Measurements from ENCODE around the gene MRPS14.

MRPS14 gene

DNA sequence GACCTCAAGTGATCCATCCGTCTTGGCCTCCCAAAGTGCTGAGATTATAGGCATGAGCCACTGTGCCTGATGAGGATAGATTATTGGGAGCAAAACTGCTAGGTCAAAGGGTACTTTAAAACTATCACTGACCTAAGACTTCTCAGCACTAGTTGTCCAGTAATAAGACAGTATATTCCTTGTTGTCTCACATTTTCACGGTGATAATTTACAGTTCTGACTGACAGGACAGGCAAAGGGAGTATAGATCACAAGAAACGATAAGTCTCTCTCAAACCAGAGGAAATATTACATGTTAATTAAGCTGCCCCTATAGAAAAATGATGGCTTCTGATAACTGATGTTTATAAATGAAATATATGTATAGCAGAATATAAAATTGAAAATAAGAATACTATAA, 3.7 kb downstream of the MRPS14 start:
- DNase-seq, result no peak

DNA sequence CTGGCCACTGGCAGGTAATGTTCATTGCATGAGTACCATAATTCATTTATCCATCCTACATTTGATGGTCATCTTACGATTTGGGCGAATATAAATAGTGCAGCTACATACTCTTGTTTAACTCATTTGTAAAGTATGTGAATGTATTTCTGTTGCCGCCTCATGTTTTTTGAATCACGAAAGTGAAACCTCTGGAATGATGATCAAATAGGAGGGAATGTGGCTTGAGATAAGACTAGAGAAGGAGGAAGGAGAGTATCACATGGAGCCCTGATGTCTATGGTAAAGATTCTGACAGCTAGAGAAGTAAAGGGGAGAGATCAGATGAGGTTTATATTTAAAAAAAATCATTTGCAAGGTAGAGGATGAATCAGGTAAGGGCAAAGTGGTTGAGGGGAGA, 8.0 kb downstream of the MRPS14 start:
- DNase-seq, result no peak

GRCh38 chr1:175013445-175013844, 9.8 kb downstream of the MRPS14 start:
- DNase-seq, result no peak

DNA sequence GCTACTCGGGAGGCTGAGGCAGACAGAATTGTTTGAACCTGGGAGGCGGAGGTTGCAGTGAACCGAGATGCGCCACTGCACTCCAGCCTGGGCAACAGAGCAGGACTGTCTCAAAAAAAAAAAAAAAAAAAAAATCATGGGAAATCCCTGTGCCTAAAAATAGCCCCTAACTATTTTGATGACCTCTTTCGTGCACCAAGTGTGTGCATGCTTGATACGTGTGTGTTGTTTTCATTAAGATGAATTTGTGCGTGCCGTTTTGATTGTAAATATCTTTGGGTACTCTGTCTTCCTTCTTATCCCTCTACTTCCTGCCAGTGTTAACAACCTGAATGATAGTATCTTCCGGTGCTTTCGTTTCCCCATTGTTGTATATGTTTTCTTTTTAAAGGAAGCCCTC, 13.7 kb downstream of the MRPS14 start:
- DNase-seq, result no peak

- no peak for DNase-seq
Observed at GRCh38 chr1:175005085-175005783, 18.0 kb downstream of the MRPS14 start.

DNA sequence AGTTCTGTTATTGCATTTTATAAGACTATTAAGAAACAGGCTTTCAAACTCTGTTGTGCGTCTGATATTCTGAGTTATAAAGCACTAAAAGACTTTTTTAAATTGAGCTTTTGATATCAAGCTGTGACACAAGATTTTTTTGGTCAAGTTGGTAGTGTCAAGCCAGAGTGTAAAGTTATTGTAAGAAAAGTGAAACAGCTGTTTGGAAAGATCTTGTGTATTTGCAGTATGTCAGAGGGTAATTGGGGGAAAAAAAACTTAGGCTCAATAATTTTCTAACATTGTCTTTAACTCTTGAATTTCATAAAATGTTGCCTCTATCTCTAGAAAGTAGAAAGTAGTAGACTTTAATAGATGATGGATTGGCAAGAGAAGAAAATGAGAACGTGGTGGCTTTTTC, 19.7 kb downstream of the MRPS14 start:
- no peak for DNase-seq

DNA sequence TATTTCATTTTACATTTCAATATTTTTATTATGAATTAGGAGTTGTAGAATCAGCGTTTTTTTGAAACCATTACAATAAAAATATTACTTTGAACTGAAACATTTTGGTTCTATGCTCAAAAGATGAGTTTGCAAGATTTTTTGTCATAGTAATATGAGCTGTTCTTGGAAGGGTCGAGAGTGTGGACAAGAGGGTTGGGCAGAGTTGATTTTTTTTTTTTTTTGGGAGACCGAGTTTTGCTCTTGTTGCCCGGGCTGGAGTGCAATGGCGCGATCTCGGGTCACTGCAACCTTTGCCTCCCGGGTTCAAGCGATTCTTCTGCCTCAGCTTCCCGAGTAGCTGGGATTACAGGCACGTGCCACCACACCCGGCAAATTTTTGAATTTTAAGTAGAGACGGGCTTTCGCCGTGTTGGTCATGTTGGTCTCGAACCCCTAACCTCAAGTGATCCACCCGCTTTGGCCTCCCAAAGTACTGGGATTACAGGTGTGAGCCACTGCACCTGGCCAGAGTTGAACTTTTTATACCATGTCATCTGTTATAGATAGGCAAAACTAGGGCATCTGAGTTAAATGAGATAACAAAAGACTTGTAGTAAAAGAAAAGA, 20.2 kb downstream of the MRPS14 start:
- DNase-seq, result no peak

DNA sequence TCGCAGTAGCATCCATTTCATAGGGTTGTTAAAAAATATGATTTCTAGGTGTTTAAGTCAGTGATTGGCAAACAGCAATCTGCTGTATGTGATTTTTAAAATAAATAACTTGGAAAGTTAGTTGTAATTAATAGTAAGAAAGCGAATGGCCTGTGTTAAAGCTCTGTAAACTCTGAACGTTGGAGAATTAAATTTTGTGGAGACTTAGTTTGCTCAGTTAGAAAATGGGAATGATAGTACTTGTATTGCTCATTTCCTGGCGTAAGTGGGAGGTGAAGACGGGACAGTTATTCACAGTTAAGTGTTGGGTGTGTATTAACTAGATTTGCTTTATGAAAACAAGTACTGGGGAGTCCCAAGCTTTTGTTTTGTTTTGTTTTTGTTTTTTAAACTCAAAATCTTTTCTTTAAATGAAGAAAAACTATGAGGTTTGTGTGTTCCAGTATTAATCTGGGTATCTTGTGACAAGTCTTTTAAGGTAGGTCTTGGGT, 22.5 kb downstream of the MRPS14 start:
- DNase-seq, result no peak

DNA sequence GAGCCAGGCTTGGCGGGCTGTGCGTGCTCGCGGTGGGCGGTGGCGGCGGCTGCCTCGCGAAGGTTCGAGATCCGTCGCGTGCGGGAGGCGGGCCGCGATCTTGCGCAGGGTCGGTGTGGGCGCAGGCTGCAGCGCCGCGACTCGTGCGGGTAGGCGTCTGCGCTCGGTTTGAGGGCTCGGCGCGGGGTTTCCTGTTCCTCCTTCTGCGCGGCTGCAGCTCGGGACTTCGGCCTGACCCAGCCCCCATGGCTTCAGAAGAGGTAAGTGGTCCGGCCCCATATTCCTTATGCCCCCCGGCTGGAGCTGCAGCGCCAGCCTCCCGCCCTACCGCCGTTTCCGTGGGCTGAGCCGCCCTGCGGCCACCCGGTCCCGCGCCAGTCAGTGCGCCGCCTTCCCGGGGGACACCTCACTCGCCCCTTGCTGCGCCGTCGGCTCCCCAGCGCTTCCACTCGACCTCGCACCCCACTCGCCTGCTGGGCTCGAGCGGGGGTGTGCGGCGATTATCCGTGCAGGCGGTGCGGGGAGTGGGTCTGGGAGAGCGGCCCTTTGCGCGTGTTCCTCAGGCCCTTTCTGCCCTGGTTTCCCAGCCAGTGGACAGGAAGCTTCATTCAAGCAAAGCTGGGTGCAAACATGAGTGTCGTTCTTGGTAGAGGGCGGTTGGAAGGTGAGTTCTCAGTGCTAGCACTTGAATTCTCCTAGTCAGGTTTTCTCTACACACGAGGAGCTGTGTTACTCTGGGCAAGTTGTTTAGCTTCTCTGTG, 23.1 kb downstream of the MRPS14 start, which contains the start of gene CACYBP:
CACYBP (plus strand) TSS at position 12 of the 761 bp plus-strand sequence; CDS start at position 246, 234 bp downstream.
- no peak for DNase-seq

DNA sequence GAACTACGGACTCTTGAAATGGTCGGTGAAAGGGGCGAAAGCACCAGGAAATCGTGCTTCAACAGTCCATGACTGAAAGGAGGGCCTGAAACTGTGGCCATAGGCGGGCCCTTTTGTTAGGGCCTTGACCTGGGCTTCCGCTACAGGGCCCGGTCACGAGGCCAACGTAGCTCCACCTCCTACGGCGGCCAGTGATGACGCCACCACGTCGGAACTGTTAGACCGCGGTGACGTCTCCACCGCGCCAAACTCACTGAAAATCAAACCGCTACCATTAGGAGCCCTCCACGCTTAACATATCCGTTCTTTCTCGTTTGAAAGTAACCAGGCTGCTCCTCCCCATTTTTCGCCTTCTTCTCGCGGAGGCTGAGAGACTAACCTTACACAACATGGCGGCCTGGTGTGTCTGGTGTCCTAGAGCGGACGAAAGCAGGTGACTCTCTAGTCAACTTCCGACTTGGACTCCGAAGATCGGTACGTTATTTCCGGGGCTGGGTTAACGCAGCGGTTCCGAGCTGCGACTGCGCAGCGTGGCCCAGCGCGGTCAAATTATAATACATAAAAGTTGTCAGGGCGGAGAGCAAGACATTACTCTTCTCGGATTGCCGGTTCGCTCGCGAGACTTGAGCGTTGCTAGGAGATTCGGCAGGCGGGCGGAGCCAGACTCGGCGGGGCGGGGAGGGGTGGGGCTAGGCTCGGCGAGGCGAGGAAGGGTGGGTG, 23.8 kb downstream of the MRPS14 start:
- DNase-seq, result peak; percentile 99

DNA sequence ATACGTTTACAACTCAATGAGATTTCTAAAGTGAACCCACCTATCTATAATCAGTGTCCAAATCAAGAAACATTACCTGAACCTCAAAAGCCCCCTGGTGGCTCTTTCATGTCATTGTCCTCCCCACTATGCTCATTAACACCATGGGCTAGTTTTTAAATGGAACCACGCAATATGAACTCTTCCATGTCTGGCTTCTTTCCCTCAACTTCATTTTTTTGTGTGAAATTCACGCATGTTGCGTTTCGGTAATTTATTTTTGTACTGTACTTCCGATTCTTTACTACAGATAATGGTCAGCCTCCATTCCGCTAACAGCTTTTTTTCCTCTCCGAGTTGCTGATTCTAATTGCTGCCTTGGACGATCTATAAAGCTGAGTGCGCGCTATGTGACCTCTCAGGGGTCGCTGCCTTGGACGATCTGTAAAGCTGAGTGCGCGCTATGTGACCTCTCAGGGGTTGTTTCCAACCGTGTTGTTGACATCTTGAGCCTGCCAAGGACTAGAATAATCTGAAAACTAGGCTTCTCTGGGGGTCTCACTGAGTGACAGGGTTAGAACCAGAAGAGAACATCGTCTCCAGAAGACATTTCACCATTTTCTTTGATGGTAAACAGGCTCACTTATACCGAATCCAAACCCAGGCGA, 24.5 kb downstream of the MRPS14 start:
- peak; percentile 62 for DNase-seq

DNA sequence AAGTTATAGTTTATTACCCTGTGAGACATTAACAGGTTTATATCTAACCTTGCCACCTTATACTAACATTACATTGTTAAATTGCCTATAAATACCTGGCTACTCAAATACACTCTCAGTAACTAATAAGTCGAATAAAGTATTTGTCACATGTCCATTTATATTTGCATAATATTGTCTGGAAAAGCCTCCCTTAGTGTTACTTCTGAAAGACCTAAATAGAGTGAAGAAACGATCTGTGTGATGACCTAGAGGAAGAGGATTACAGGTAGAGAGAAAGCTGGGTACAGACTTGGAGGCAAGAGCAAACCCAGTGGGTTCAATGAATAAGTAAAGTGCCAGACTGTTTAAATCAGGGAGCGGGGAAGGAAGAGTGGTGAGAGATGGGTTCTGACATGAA, 26.2 kb downstream of the MRPS14 start:
- no peak for DNase-seq

- no peak for DNase-seq
Observed at GRCh38 chr1:174996476-174996875, 26.7 kb downstream of the MRPS14 start.

- no peak for DNase-seq
Observed at GRCh38 chr1:174995916-174996315, 27.3 kb downstream of the MRPS14 start.

GRCh38 chr1:174995121-174995520, 28.1 kb downstream of the MRPS14 start:
- DNase-seq, result no peak

- no peak for DNase-seq
Observed at GRCh38 chr1:174991473-174991872, 31.8 kb downstream of the MRPS14 start.

DNA sequence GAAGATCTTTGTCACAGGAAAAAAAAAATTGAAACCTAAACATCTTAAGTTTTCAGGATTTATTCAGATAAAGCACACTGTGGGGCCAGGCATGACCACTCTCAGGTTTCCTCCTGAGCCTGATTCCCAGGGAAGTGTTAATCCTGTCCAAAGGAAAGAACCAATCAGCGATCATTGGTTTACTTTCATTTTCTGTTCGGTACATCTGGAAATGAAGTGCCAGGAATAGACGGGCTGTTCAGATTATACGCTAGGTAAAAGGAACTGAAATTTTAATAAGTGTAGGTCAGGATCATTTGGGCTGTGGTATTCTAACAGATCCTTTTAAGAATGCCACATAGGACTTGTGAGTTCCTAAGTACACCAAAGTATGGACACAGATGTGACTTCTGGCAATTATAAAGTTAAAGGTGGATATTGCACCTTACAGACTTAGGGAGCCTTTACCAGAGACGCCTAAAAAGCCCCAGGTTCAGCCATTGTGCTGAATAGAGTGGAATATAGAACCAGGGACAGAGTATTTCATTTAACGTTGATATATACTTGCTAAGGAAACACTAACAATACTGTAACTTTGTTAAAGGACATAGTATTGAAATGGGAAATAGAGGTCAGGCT, 32.7 kb downstream of the MRPS14 start:
- no peak for DNase-seq

DNA sequence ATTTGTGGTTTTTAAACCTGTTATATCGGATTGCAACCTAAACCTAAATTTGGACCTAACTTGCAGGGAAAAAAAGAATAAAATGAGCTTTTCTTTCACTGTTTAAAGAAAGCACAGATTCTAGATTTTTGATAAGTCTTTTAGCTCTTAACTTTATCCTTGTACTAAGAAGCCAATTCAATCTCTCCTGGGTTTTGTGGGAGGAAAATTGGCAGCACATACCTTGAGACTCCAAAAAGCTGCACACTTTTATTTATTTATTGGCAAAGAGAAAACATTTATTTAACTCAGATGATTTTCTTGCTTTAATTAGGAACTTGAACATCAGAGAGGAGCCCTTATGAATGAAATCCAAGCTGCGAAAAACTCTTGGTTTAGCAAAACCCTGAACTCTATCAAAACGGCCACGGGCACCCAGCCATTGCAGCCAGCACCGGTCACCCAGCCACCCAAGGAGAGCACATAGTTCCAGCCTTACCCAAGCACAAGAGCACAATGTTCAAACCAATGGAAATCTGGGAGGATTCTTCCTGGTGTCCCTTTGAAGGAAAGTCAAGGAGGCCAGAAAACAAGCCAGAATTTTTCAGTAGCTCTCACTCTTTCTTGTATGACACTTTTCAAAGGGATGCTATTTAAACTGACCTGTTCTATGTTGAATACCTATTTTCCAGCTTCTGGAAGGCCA, 33.5 kb downstream of the MRPS14 start:
- DNase-seq, result no peak

GRCh38 chr1:174988986-174989385, 34.2 kb downstream of the MRPS14 start:
- no peak for DNase-seq

GRCh38 chr1:174988539-174988938, 34.7 kb downstream of the MRPS14 start:
- no peak for DNase-seq

GRCh38 chr1:174984952-174985351, 38.3 kb downstream of the MRPS14 start:
- no peak for DNase-seq
